KMS-11 (cell line): ENCODE results near the gene SH3D21.

Experiments used
- H2AFZ ChIP-seq: fragments of 200-600 bp; sonication (generic); 2 replicates; pipeline ENCODE4 v1.6.1; 2016; ENCODE audit warnings: antibody characterized with exemption, mixed run types, low read depth
- H3K27ac ChIP-seq: fragments of 200-600 bp; sonication (generic); 2 replicates; pipeline ENCODE4 v1.6.1; 2016; ENCODE audit warnings: mild to moderate bottlenecking, mixed run types
- H3K27me3 ChIP-seq: fragments of 200-600 bp; sonication (generic); 2 replicates; pipeline ENCODE4 v1.6.1; 2017; ENCODE audit warnings: mild to moderate bottlenecking, low read depth, mixed run types, moderate library complexity; ENCODE audit not compliant: insufficient read depth
- H3K36me3 ChIP-seq: fragments of 200-600 bp; sonication (generic); 2 replicates; pipeline ENCODE4 v1.6.1; 2017; ENCODE audit warnings: mild to moderate bottlenecking, mixed run types; ENCODE audit not compliant: insufficient read depth
- H3K4me1 ChIP-seq: fragments of 200-600 bp; sonication (generic); 2 replicates; pipeline ENCODE4 v1.6.1; 2016; ENCODE audit warnings: mild to moderate bottlenecking, low read depth, mixed run types; ENCODE audit not compliant: poor library complexity, severe bottlenecking
- H3K4me2 ChIP-seq: fragments of 200-600 bp; sonication (generic); 2 replicates; pipeline ENCODE4 v1.7.0; 2016; ENCODE audit warnings: mild to moderate bottlenecking, mixed run types
- H3K4me3 ChIP-seq: fragments of 200-600 bp; sonication (generic); IDR thresholded peaks from 2 replicates; pipeline ENCODE4 v1.6.1; 2017; ENCODE audit warnings: low read depth, low read length, mixed read lengths; ENCODE audit not compliant: insufficient read depth
- H3K79me2 ChIP-seq: fragments of 200-600 bp; sonication (generic); 2 replicates; pipeline ENCODE4 v1.6.1; 2016; ENCODE audit warnings: low read depth, mixed run types; ENCODE audit not compliant: insufficient read depth
- H3K9ac ChIP-seq: fragments of 200-600 bp; sonication (generic); 2 replicates; pipeline ENCODE4 v1.6.1; 2016; ENCODE audit warnings: mild to moderate bottlenecking, mixed run types
- H4K20me1 ChIP-seq: fragments of 200-600 bp; sonication (generic); 2 replicates; pipeline ENCODE4 v1.6.1; 2016; ENCODE audit warnings: mild to moderate bottlenecking, mixed run types; ENCODE audit not compliant: insufficient read depth
- CTCF ChIP-seq: fragments of 200-600 bp; sonication (generic); conservative IDR thresholded peaks from 2 replicates; pipeline ENCODE4 v1.6.1; 2017; ENCODE audit warnings: low read depth, mild to moderate bottlenecking, antibody characterized with exemption, low read length, moderate library complexity, mixed read lengths

The SH3D21 gene

GRCh38 chr1:36284517-36284916 is 21.7 kb upstream of the SH3D21 start:
- H3K4me1 ChIP-seq = peaks cover 19% of the 10 kb centered on the region
- peaks cover 10% of the 10 kb centered on the region; the same call in 1 of the 2 replicates for H3K79me2 ChIP-seq
- no peak overlapping the region for H3K9ac ChIP-seq
- H3K4me2 ChIP-seq = no peak overlapping the region
- H4K20me1 ChIP-seq = no peaks in the 10 kb centered on the region
- no peak overlapping the region for H3K4me3 ChIP-seq
- peak overlapping the region; percentile 7; the same call in 1 of the 2 replicates for H3K27ac ChIP-seq
- no peak overlapping the region for H2AFZ ChIP-seq
- H3K36me3 ChIP-seq = peaks cover 8% of the 10 kb centered on the region; the same call in 1 of the 2 replicates
- H3K27me3 ChIP-seq = no peaks in the 10 kb centered on the region
- no peak for TF ChIP-seq CTCF

- Histone ChIP-seq H3K4me2 (no peak overlapping the region; the same call in 1 of the 2 replicates), H3K79me2 (peaks cover 10% of the 10 kb centered on the region; the same call in 1 of the 2 replicates)
- TF ChIP-seq CTCF = peak; percentile 88
Measured at GRCh38 chr1:36285443-36286101, 20.6 kb upstream of the SH3D21 start.

GRCh38 chr1:36286802-36287201 is 19.4 kb upstream of the SH3D21 start:
- no peaks in the 10 kb centered on the region for H4K20me1 ChIP-seq

More at GRCh38 chr1:36285443-36286101, 20.6 kb upstream of the SH3D21 start:
- Histone ChIP-seq H3K36me3 (peaks cover 12% of the 10 kb centered on the region; the same call in 1 of the 2 replicates), H3K4me3 (no peak overlapping the region), H2AFZ (no peak overlapping the region), H3K27me3 (no peaks in the 10 kb centered on the region), H3K27ac (no peak overlapping the region; the same call in 1 of the 2 replicates), H3K9ac (no peak overlapping the region), H4K20me1 (no peaks in the 10 kb centered on the region), H3K4me1 (peaks cover 15% of the 10 kb centered on the region)

GRCh38 chr1:36287595-36287994 is 18.6 kb upstream of the SH3D21 start:
- peaks cover 15% of the 10 kb centered on the region for H3K4me1 ChIP-seq
- no peak overlapping the region for H3K4me3 ChIP-seq
- H2AFZ ChIP-seq = no peak overlapping the region
- H3K36me3 ChIP-seq = peaks cover 12% of the 10 kb centered on the region; the same call in 1 of the 2 replicates
- H3K9ac ChIP-seq = no peak overlapping the region
- H3K79me2 ChIP-seq = peaks cover 10% of the 10 kb centered on the region; the same call in 1 of the 2 replicates
- no peaks in the 10 kb centered on the region for H4K20me1 ChIP-seq
- H3K27ac ChIP-seq = no peak overlapping the region
- H3K27me3 ChIP-seq = no peaks in the 10 kb centered on the region
- H3K4me2 ChIP-seq = no peak overlapping the region
- no peak for TF ChIP-seq CTCF

More at GRCh38 chr1:36286802-36287201, 19.4 kb upstream of the SH3D21 start:
- Histone ChIP-seq H3K4me2 (no peak overlapping the region), H3K36me3 (peaks cover 12% of the 10 kb centered on the region; the same call in 1 of the 2 replicates), H3K9ac (no peak overlapping the region), H3K4me1 (peaks cover 15% of the 10 kb centered on the region), H3K27me3 (no peaks in the 10 kb centered on the region), H3K27ac (no peak overlapping the region), H2AFZ (no peak overlapping the region), H3K79me2 (peaks cover 10% of the 10 kb centered on the region; the same call in 1 of the 2 replicates), H3K4me3 (no peak overlapping the region)
- no peak for TF ChIP-seq CTCF
